ENCODE results near the gene ZFYVE28. TPM values are rescaled to one million over a fixed set of nuclear protein-coding genes. Genes with fewer than 3 reads are reported as not detected.
A peak's percentile ranks its signal among the peaks of the same experiment; 100 is the strongest.
"Not testable (repeated sequence)": the region's sequence is repeated elsewhere in the genome, so short reads cannot be mapped to it uniquely, and the experiment has no call there.

Gene ZFYVE28
- total RNA-seq, 6 experiments from 2014 or later, result 2.5 to 9.6 (median 4.8) TPM

DNA sequence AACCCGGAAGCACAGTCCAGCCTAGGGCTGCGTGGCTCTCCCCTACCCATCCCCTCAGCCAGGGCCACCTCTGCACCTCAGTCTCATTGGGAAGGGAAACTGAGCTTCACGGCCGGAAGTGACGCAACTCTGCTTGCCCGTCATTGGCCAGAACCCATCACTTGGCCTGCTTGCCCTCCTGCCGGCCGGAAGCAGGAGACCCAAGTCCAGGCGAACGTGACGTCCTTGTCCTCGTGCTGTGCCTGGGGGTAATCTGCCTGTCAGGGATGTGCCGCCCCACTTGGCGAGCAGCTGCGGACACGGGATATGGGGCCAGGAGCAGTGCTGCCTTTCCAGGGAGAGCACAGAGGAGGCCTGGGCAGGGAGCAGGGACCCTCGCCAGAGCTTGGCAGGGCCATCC is 31.2 kb downstream of the ZFYVE28 start:
- Histone ChIP-seq H3K27me3 (no peaks in the 10 kb centered on the region), H3K36me3 (no peaks in the 10 kb centered on the region), H3K9me3 (no peaks in the 10 kb centered on the region), H3K4me3 (no peak overlapping the region), H3K4me1 (peaks cover 0 to 12% (median 5%) of the 10 kb centered on the region in 4 donors), H3K27ac (no peak overlapping the region)
- TF ChIP-seq, protein P1, sequence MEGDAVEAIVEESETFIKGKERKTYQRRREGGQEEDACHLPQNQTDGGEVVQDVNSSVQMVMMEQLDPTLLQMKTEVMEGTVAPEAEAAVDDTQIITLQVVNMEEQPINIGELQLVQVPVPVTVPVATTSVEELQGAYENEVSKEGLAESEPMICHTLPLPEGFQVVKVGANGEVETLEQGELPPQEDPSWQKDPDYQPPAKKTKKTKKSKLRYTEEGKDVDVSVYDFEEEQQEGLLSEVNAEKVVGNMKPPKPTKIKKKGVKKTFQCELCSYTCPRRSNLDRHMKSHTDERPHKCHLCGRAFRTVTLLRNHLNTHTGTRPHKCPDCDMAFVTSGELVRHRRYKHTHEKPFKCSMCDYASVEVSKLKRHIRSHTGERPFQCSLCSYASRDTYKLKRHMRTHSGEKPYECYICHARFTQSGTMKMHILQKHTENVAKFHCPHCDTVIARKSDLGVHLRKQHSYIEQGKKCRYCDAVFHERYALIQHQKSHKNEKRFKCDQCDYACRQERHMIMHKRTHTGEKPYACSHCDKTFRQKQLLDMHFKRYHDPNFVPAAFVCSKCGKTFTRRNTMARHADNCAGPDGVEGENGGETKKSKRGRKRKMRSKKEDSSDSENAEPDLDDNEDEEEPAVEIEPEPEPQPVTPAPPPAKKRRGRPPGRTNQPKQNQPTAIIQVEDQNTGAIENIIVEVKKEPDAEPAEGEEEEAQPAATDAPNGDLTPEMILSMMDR (IDR thresholded peaks at IDR 0.05), result no peak
- no peak for TF ChIP-seq POLR2A (IDR thresholded peaks at IDR 0.05)
- no peak for ATAC-seq
- WGBS (ENCODE audit: insufficient coverage, low coverage, low lambda C conversion rate, missing lambda C conversion rate), result 100% methylated on average over 1 of the region's 17 CpGs
- DNase-seq, result no peak
- intact Hi-C loops (cut with DNase I), result no loop called here

DNA sequence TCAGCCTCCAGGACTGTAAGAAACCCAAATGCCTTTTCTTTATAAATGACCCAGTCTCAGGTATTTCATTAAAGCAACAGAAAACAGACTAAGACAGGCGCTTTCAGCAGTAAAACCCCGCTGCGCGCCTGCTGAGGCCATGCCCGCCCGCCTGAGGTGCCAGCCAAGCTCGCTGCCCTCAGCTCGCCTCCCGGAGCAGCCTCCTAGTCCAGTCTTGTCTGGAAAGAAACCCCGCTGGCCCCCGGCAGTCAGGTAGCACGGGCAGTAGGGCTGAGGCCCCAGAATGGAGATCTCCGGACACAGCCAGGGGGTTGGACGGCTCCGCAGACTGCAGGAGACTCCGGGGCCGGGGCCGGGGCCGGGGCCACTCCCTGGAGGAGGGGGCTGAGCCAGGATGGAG is 31.7 kb downstream of the ZFYVE28 start:
- 83% methylated on average over 1 of the region's 19 CpGs for WGBS (ENCODE audit: insufficient coverage, low coverage, low lambda C conversion rate, missing lambda C conversion rate)
- H3K4me3 ChIP-seq, result no peak overlapping the region
- no peaks in the 10 kb centered on the region for H3K27me3 ChIP-seq
- H3K4me1 ChIP-seq, result peaks cover 0 to 12% (median 5%) of the 10 kb centered on the region in 4 donors
- intact Hi-C loops (cut with DNase I), result no loop called here
- DNase-seq, result no peak
- ATAC-seq, result no peak
- no peak overlapping the region for H3K27ac ChIP-seq
- TF ChIP-seq POLR2A (IDR thresholded peaks at IDR 0.05), result no peak
- TF ChIP-seq, protein P1 (IDR thresholded peaks at IDR 0.05), result no peak
- H3K9me3 ChIP-seq, result no peaks in the 10 kb centered on the region
- H3K36me3 ChIP-seq, result no peaks in the 10 kb centered on the region

DNA sequence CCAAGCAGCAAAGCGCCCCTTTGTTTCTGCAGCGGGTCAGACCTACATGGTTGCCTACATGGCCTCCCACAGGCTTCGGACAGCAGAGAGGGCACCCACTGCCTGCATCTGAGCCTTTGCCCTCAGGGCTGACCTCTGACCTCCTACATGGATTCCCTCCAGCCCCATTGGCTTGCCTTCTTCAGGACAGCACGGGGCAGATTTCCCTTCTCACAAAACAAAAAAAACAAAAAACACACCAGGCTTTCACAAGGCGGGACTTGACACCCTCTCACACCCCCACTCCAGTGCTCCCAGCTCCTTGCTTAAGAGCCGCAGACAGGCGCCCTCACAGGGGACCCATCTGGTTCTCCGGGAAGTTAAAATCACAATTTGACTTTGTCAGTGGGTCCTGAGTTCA is 32.9 kb downstream of the ZFYVE28 start:
- WGBS (ENCODE audit: insufficient coverage, low coverage, low lambda C conversion rate, missing lambda C conversion rate), result 47% methylated on average over 4 of the region's 8 CpGs
- TF ChIP-seq POLR2A (IDR thresholded peaks at IDR 0.05), result no peak
- Histone ChIP-seq H3K36me3 (no peaks in the 10 kb centered on the region), H3K27me3 (no peaks in the 10 kb centered on the region), H3K9me3 (no peaks in the 10 kb centered on the region), H3K4me3 (no peak overlapping the region), H3K27ac (no peak overlapping the region), H3K4me1 (peaks cover 0 to 12% (median 5%) of the 10 kb centered on the region in 4 donors)
- ATAC-seq, result peak; percentile 97 to 99 (median 98)
- DNase-seq, result peak in 2 of 3 donors; percentile 65 to 86
- intact Hi-C loops (cut with DNase I), result no loop called here

DNA sequence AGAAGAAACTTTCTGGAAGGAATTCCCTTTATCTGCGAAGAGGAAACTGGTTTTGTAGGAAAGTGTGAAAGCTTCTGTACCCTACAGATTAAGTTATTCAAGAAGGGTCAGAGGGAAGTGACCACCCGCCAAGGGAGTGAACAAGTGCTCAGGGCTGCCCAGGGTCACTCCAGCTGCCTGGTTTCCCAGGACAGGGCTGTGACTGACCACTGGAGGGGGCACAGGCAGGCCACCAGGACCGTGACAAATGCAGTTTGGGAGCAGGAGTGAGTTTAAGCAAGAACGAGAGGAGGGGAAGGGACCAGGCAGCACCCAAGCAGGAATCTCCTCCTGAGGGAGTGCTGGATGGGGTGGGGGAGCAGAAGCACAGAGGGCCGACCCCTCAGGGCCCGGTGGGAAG is 34.2 kb downstream of the ZFYVE28 start:
- ATAC-seq (no peak), DNase-seq (no peak)
- Histone ChIP-seq H3K27ac (no peak overlapping the region), H3K4me3 (no peak overlapping the region), H3K4me1 (peaks cover 0 to 12% (median 5%) of the 10 kb centered on the region in 4 donors), H3K36me3 (no peaks in the 10 kb centered on the region), H3K9me3 (no peaks in the 10 kb centered on the region), H3K27me3 (no peaks in the 10 kb centered on the region)
- 92% methylated on average over 4 of the region's 6 CpGs for WGBS (ENCODE audit: insufficient coverage, low coverage, low lambda C conversion rate, missing lambda C conversion rate)
- TF ChIP-seq, protein P1 (IDR thresholded peaks at IDR 0.05), result no peak
- TF ChIP-seq POLR2A (IDR thresholded peaks at IDR 0.05), result no peak
- intact Hi-C loops (cut with DNase I), result no loop called here

DNA sequence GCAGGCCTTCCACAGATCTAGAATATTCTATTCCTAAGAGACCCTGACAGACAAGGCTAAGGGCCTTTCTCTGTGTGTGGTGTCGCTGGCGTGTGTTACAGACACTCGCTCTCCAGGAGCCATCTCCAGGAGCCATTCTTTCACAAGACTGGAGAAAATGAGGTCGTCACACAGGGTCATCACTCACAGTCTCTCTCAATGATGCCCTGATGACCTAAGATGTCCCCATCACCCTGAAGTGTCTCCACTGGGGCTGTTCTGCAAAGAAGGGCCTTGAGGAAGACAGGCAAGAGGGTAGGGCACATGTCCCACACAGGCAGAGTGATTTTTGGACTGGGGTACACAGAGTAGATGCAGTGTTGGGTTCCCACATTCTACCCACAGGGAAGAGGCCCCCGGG is 34.7 kb downstream of the ZFYVE28 start:
- no peak for ATAC-seq
- no peaks in the 10 kb centered on the region for H3K36me3 ChIP-seq
- H3K4me3 ChIP-seq, result no peak overlapping the region
- H3K9me3 ChIP-seq, result no peaks in the 10 kb centered on the region
- H3K27me3 ChIP-seq, result no peaks in the 10 kb centered on the region
- intact Hi-C loops (cut with DNase I), result no loop called here
- H3K4me1 ChIP-seq, result peaks cover 0 to 12% (median 5%) of the 10 kb centered on the region in 4 donors
- no peak for TF ChIP-seq POLR2A (IDR thresholded peaks at IDR 0.05)
- TF ChIP-seq, protein P1 (IDR thresholded peaks at IDR 0.05), result no peak
- no peak for DNase-seq
- 94% methylated on average over 5 of the region's 5 CpGs for WGBS (ENCODE audit: insufficient coverage, low coverage, low lambda C conversion rate, missing lambda C conversion rate)
- no peak overlapping the region for H3K27ac ChIP-seq

- intact Hi-C loops (cut with DNase I); H3K9me3 ChIP-seq; DNase-seq; H3K27ac ChIP-seq; ATAC-seq; H3K27me3 ChIP-seq; H3K4me3 ChIP-seq; H3K36me3 ChIP-seq: not testable (repeated sequence)
- H3K4me1 ChIP-seq, result peaks cover 0 to 12% (median 5%) of the 10 kb centered on the region in 4 donors
- WGBS (ENCODE audit: insufficient coverage, low coverage, low lambda C conversion rate, missing lambda C conversion rate), result 71% methylated on average over 5 of the region's 8 CpGs
Observed at GRCh38 chr4:2383220-2383631, 35.2 kb downstream of the ZFYVE28 start.

DNA sequence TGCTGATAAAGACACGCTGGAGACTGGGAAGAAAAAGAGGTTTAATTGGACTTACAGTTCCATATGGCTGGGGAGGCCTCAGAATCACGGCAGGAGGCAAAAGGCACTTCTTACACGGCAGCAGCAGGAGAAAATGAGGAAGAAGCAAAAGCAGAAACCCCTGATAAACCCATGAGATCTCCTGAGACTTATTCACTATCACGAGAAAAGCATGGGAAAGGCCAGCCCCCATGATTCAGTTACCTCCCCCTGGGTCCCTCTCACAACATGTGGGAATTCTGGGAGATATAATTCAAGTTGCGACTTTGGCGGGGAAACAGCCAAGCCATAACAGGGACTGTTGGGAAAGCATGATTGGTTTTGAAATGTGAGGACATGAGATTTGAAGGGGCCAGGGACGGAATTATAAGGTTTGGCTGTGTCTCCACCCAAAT is 35.7 kb downstream of the ZFYVE28 start:
- WGBS (ENCODE audit: insufficient coverage, low coverage, low lambda C conversion rate, missing lambda C conversion rate), result 71% methylated on average over 7 of the region's 7 CpGs
- H3K4me3 ChIP-seq, result not testable (repeated sequence)

DNA sequence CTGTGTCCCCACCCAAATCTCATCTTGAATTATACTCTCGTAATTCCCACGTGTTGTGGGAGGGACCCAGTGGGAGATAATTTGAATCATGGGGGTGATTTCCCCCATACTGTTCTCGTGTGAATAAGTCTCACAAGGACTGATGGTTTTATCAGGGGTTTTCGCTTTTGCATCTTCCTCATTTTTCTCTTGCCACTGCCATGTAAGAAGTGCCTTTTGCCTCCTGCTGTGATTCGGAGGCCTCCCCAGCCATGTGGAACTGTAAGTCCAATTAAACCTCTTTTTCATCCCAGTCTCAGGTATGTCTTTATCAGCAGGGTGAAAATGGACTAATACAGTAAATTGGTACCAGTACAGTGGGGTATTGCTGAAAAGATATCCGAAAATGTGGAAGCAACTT is 37.9 kb downstream of the ZFYVE28 start:
- H3K4me3 ChIP-seq; H3K27me3 ChIP-seq; H3K27ac ChIP-seq; H3K36me3 ChIP-seq; ATAC-seq; H3K4me1 ChIP-seq; intact Hi-C loops (cut with DNase I); H3K9me3 ChIP-seq; DNase-seq: not testable (repeated sequence)
- 84% methylated on average over 5 of the region's 6 CpGs for WGBS (ENCODE audit: insufficient coverage, low coverage, low lambda C conversion rate, missing lambda C conversion rate)

More for the DNA sequence above, 35.7 kb downstream of the ZFYVE28 start:
- ATAC-seq; H3K27ac ChIP-seq; H3K27me3 ChIP-seq; intact Hi-C loops (cut with DNase I); H3K36me3 ChIP-seq; H3K9me3 ChIP-seq; DNase-seq: not testable (repeated sequence)
- H3K4me1 ChIP-seq, result peaks cover 0 to 12% (median 5%) of the 10 kb centered on the region in 4 donors
